ENCODE data around the gene LRFN5. TPM values are rescaled to one million over a fixed set of nuclear protein-coding genes. Genes with fewer than 3 reads are reported as not detected.
"Not testable (repeated sequence)": the region's sequence is repeated elsewhere in the genome, so short reads cannot be mapped to it uniquely, and the experiment has no call there.

LRFN5 gene
- 10 to 100 TPM in 2 of 3 donors, 1 to 10 TPM in 1; 8.6 to 12.2 (median 11.6) TPM for polyA plus RNA-seq (ENCODE audit: insufficient read length in 3 of 3)

DNA sequence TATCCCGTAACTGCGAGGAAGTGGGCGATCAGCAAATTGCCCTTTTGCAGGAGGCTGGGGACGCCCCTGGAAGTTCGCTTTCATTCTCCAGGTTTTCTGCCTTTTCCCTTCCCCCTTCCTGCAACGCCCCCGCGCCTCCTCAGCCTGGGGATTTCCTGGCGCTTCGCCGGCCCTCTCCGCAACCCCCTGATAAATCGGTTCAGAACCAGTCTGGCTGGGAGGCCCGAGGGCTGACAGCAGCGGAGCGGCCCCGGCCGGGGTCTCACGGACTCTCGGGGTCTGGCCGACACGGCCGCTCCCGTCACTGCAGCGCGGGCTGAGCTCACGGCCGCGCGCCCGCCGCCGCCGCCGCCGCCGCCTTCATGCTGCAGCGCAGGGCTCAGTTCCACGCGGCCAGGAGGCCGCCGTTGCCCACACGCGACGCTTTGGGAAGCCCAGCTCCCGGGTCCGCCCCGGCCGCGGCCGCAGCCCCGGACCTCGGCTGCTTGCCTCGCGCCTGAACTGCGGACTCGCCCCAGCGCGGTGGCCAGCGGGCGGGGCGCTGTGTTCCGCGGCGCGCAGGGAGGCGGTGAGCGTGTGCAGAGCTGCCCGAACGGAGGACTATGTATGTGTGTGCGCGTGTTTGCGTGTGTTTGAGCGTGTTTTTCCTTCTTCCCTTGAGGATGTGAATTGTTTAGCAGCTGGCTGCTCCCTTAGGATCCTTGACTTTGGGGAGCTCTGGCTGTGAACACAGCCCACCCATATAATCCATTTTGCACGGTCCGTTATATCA is at the start of gene LRFN5:
TSS of gene LRFN5 (plus strand) at position 345 of the 772 bp plus-strand sequence.
- DNase-seq (ENCODE audit: low read depth in 3 of 3, low spot score in 2 of 3): peak in 1 of 3 donors; percentile 40

DNA sequence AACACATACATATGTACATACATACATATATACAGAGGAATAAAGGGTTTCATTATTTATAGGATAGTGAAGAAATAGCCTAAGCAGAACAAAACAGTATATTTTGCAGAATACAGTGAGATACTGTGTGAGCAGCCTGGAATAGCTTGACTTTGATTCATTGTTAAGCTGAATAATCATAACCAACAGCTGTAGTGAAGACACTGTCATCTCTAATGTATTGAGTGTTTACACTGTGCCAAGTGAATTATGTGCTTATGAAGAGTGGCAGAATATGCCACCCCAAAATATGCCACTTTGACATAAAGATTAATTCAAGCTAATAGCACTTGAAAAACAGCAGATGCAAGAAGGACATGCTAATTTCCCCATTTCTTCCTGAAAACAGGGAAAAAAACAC is 48.2 kb upstream of the LRFN5 start:
- no peak for DNase-seq (ENCODE audit: low read depth in 3 of 3, low spot score in 2 of 3)

GRCh38 chr14:41566864-41567263 is 39.8 kb upstream of the LRFN5 start:
- DNase-seq (ENCODE audit: low read depth in 3 of 3, low spot score in 2 of 3): not testable (repeated sequence)

- no peak for DNase-seq (ENCODE audit: low read depth in 3 of 3, low spot score in 2 of 3)
Observed at GRCh38 chr14:41568979-41569378, 37.7 kb upstream of the LRFN5 start.

GRCh38 chr14:41570415-41571155 is 36.1 kb upstream of the LRFN5 start:
- DNase-seq (ENCODE audit: low read depth in 3 of 3, low spot score in 2 of 3): no peak

- no peak for DNase-seq (ENCODE audit: low read depth in 3 of 3, low spot score in 2 of 3)
Observed at GRCh38 chr14:41586237-41586636, 20.4 kb upstream of the LRFN5 start.

GRCh38 chr14:41597647-41598046 is 9.0 kb upstream of the LRFN5 start:
- DNase-seq (ENCODE audit: low read depth in 3 of 3, low spot score in 2 of 3): no peak

DNA sequence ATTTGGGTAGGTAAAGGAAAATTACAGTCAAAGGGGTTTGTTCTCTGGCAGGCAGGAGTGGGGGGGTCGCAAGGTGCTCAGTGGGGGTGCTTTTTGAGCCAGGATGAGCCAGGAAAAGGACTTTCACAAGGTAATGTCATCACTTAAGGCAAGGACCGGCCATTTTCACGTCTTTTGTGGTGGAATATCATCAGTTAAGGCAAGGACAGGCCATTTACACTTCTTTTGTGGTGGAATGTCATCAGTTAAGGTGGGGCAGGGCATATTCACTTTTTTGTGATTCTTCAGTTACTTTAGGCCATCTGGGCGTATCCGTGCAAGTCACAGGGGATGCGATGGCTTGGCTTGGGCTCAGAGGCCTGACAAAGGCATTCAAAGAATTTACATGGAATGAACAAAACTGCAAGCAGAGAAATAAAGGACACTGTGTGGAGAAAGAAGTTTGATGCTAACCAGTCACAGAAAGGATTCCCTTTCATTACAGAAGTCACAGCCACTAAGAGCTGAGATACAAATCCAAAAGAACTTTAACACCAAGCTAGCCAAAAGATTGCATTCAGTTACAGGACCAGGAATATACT is 6.8 kb upstream of the LRFN5 start:
- not testable (repeated sequence) for DNase-seq (ENCODE audit: low read depth in 3 of 3, low spot score in 2 of 3)

- DNase-seq (ENCODE audit: low read depth in 3 of 3, low spot score in 2 of 3): peak in 2 of 3 donors; percentile 73 to 83
Observed at GRCh38 chr14:41604721-41605531, 1.8 kb upstream of the LRFN5 start.

- peak in 2 of 3 donors; percentile 48 to 67 for DNase-seq (ENCODE audit: low read depth in 3 of 3, low spot score in 2 of 3)
Observed at GRCh38 chr14:41605550-41606281, 960 bp upstream of the LRFN5 start.

GRCh38 chr14:41606282-41606531 is 469 bp upstream of the LRFN5 start:
- peak in 1 of 3 donors; percentile 64 for DNase-seq (ENCODE audit: low read depth in 3 of 3, low spot score in 2 of 3)

DNA sequence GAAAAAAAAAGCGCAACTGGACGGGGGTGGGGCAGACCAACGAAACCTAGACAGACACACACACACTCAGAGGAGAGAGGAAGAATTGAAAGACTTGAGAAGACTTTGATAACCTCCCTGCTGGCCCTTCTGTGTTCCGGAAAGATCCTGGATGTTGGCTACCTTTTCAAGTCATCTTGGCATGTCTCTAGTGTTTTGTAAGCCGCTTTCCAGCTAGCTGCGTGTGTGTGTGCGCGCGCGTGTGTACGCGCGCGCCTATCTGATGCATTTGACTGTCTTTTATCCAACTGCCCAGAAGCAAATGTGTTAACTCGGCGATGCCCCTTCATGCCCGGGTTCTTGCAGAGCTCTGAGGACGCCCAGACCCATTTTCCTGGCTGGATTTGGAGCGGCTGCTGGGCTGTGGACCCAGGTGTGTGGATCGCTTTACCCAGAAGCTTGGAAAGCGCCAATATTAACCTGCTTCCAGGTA is 664 bp downstream of the LRFN5 start:
- DNase-seq (ENCODE audit: low read depth in 3 of 3, low spot score in 2 of 3): no peak

DNA sequence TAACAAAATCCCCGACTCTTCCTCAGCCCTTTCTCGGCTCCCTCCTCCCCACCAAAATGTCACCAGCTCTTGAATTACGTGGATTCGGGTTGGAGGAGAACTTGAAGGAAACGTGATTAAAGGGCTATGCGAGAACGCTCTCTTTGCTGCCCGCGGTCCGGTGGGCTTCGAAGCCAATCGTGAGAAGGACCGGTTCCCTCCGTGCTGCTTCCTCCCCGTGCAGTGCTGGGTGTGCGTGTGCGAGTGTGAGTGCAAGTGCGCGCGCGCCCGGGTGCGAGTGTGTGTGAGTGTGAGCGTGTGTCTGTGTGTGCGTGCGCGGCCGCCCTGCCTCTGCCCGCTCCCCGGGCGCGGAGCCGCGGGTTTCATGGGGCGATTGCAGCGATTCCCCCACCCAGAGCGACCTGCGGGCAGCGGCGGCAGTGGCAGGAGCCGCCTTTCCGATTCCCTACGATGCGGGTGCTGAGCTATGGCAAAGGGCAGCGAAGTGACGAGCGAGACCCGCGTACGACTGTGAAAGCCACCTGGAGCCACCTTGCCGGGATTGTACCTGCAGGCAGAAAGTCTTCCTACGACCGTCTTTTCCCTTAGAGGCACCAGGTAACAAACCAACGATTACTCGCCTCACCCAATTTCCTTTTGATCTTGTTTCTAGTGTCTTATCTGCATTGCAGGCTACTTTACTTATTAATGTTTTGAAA is 1.4 kb downstream of the LRFN5 start:
- DNase-seq (ENCODE audit: low read depth in 3 of 3, low spot score in 2 of 3): no peak

GRCh38 chr14:41608681-41609390 is 2.2 kb downstream of the LRFN5 start:
- no peak for DNase-seq (ENCODE audit: low read depth in 3 of 3, low spot score in 2 of 3)

- DNase-seq (ENCODE audit: low read depth in 3 of 3, low spot score in 2 of 3): peak in 1 of 3 donors; percentile 63
Observed at GRCh38 chr14:41609704-41610183, 3.1 kb downstream of the LRFN5 start.

DNA sequence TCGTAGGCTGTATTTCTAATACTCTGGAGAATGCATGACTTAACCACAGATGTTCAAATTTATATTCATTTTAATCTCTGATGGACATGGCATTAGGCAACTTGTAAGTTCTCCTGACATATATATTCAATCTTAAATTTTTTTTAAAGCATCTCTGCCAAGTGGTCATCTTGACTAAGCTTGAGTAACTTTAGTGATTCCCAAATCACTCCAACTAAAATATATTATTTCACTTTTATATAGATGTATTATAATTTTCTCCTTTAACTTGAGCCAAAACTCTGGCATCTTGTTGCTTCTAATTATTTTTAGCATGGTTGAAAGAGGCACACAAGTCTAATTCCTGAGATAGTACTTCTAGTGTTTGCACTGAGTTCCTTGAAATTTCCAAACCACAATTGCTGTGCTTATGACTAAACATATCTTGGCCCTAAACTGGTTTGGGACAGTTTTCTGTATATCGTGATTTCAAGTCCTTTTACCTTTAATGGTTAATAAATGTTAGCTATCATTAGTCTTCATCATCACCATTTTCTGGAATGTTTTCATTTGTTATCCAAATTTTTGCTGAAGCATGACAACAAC is 8.4 kb downstream of the LRFN5 start:
- no peak for DNase-seq (ENCODE audit: low read depth in 3 of 3, low spot score in 2 of 3)

- no peak for DNase-seq (ENCODE audit: low read depth in 3 of 3, low spot score in 2 of 3)
Observed at GRCh38 chr14:41623736-41624135, 17.1 kb downstream of the LRFN5 start.

DNA sequence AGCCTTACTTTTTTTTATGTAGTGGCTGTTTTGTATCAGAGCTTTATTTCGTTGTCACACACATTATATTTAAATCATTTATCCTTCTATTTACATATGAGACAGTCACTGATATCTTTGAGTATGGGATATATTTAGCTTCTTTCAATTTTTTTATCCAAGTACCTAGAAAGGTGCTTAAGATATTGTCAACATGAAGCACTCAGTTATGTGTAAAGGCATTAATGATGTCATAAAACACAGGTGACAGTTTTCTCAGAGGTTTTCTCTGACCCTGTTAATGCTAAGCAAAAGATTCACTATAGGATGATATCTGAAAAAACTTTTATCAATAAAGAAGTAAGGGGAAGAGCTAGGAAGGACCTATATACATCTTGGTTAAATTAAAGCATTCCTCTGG is 23.2 kb downstream of the LRFN5 start:
- DNase-seq (ENCODE audit: low read depth in 3 of 3, low spot score in 2 of 3): no peak
